Endothelial cell (in vitro differentiated cells): ENCODE measurements around the gene PIK3AP1. TPM values are rescaled to one million over a fixed set of nuclear protein-coding genes. Genes with fewer than 3 reads are reported as not detected.
"Not testable (repeated sequence)": the region's sequence is repeated elsewhere in the genome, so short reads cannot be mapped to it uniquely, and the experiment has no call there.

Experiments used
- DNase-seq: peaks from one replicate; pipeline ENCODE4 v3.0.0; 2021; ENCODE audit warnings: low spot score
- H3K27ac Mint-ChIP-seq: one replicate; pipeline ENCODE4 v1.8.0; 2021; ENCODE audit warnings: mixed read lengths, inconsistent platforms; ENCODE audit not compliant: unreplicated experiment
- H3K27me3 Mint-ChIP-seq: one replicate; pipeline ENCODE4 v1.8.0; 2021; ENCODE audit warnings: mild to moderate bottlenecking, moderate library complexity, mixed read lengths, inconsistent platforms; ENCODE audit not compliant: unreplicated experiment
- H3K36me3 Mint-ChIP-seq: one replicate; pipeline ENCODE4 v1.8.0; 2021; ENCODE audit warnings: mild to moderate bottlenecking, low read depth, mixed read lengths, inconsistent platforms; ENCODE audit not compliant: unreplicated experiment
- H3K4me1 Mint-ChIP-seq: one replicate; pipeline ENCODE4 v1.8.0; 2021; ENCODE audit warnings: mild to moderate bottlenecking, mixed read lengths, inconsistent platforms; ENCODE audit not compliant: unreplicated experiment
- H3K4me3 Mint-ChIP-seq: one replicate; pipeline ENCODE4 v1.8.0; 2021; ENCODE audit warnings: mild to moderate bottlenecking, mixed read lengths, inconsistent platforms; ENCODE audit not compliant: unreplicated experiment
- H3K9me3 Mint-ChIP-seq: one replicate; pipeline ENCODE4 v1.8.0; 2021; ENCODE audit warnings: mixed read lengths, inconsistent platforms; ENCODE audit not compliant: unreplicated experiment
- CTCF ChIP-seq: fragments of 200-600 bp; sonication (generic); IDR thresholded peaks from one replicate; pipeline ENCODE4 v1.5.0; 2021; ENCODE audit warnings: antibody characterized with exemption; ENCODE audit not compliant: unreplicated experiment
- total RNA-seq: library from RNA; stranded (reverse); fragmentation: NEBNext Ultra II Directional; extraction: Animal tissue kit (Norgen Biotek cat#: 25700); gene quantifications from one replicate; pipeline ENCODE4 v1.2.1, GENCODE V29; 2021; ENCODE audit not compliant: unreplicated experiment

Gene PIK3AP1
- total RNA-seq, 1 donor from 2014 or later, result 9.0 TPM

GRCh38 chr10:96556003-96556402 is 164.3 kb downstream of the PIK3AP1 start:
- H3K36me3 Mint-ChIP-seq, result peaks cover 4% of the 10 kb centered on the region
- no peak for DNase-seq
- no peak overlapping the region for H3K4me3 Mint-ChIP-seq
- H3K9me3 Mint-ChIP-seq, result no peaks in the 10 kb centered on the region
- H3K4me1 Mint-ChIP-seq, result no peaks in the 10 kb centered on the region
- H3K27me3 Mint-ChIP-seq, result no peaks in the 10 kb centered on the region
- no peak for TF ChIP-seq CTCF
- no peak overlapping the region for H3K27ac Mint-ChIP-seq

- no peak for TF ChIP-seq CTCF
- Mint-ChIP-seq H3K9me3 (no peaks in the 10 kb centered on the region), H3K27me3 (no peaks in the 10 kb centered on the region), H3K36me3 (peaks cover 4% of the 10 kb centered on the region), H3K4me3 (no peak overlapping the region), H3K4me1 (no peaks in the 10 kb centered on the region), H3K27ac (no peak overlapping the region)
- DNase-seq, result no peak
These were observed 165.0 kb downstream of the PIK3AP1 start for GRCh38 chr10:96555330-96555729.

GRCh38 chr10:96548589-96548988 is 171.7 kb downstream of the PIK3AP1 start:
- no peak overlapping the region for H3K27ac Mint-ChIP-seq
- DNase-seq, result no peak
- no peak overlapping the region for H3K4me3 Mint-ChIP-seq
- no peaks in the 10 kb centered on the region for H3K9me3 Mint-ChIP-seq
- H3K27me3 Mint-ChIP-seq, result peaks cover 2% of the 10 kb centered on the region
- TF ChIP-seq CTCF, result no peak
- H3K4me1 Mint-ChIP-seq, result no peaks in the 10 kb centered on the region
- peaks cover 17% of the 10 kb centered on the region for H3K36me3 Mint-ChIP-seq

GRCh38 chr10:96545558-96545957 is 174.8 kb downstream of the PIK3AP1 start:
- not testable (repeated sequence) for DNase-seq, H3K4me3 Mint-ChIP-seq, H3K27ac Mint-ChIP-seq, H3K9me3 Mint-ChIP-seq, H3K4me1 Mint-ChIP-seq, H3K27me3 Mint-ChIP-seq
- H3K36me3 Mint-ChIP-seq, result peaks cover 25% of the 10 kb centered on the region

Other genes with a start within 250 kb of the PIK3AP1 start
- gene TLL2, start 206.6 kb downstream of the PIK3AP1 start, total RNA-seq, result 0.41 TPM
- gene TM9SF3, start 133.5 kb downstream of the PIK3AP1 start, total RNA-seq, result 157 TPM
- 36.6 TPM for gene LCOR, start 111.8 kb upstream of the PIK3AP1 start, total RNA-seq